OCI-LY1 (cell line): ENCODE data around the gene C9.

Experiments used
- H2AFZ ChIP-seq: fragments of 200-600 bp; sonication (generic), shearing (Covaris generic); 2 replicates; pipeline ENCODE4 v1.6.0; 2014; ENCODE audit warnings: antibody characterized with exemption, mild to moderate bottlenecking, low read length
- H3F3A ChIP-seq: fragments of 200-600 bp; sonication (generic), shearing (Covaris generic); 2 replicates; pipeline ENCODE4 v1.6.0; 2014; ENCODE audit warnings: mild to moderate bottlenecking, antibody characterized with exemption, low read length, moderate library complexity; ENCODE audit not compliant: insufficient read depth
- H3K27ac ChIP-seq: fragments of 200-600 bp; sonication (generic); 2 replicates; pipeline ENCODE4 v1.5.1; 2014; ENCODE audit warnings: low read length, mixed run types, mild to moderate bottlenecking, low read depth; ENCODE audit not compliant: poor library complexity, severe bottlenecking
- H3K27me3 ChIP-seq: fragments of 200-600 bp; sonication (generic); 2 replicates; pipeline ENCODE4 v1.6.0; 2014; ENCODE audit warnings: antibody characterized with exemption, mild to moderate bottlenecking, low read length, moderate library complexity; ENCODE audit not compliant: insufficient read depth
- H3K36me3 ChIP-seq: fragments of 200-600 bp; sonication (generic); 2 replicates; pipeline ENCODE4 v1.6.1; 2014; ENCODE audit warnings: mild to moderate bottlenecking, antibody characterized with exemption, low read length, moderate library complexity, mixed read lengths; ENCODE audit not compliant: insufficient read depth
- H3K4me1 ChIP-seq: fragments of 200-600 bp; sonication (generic); 2 replicates; pipeline ENCODE4 v1.5.1; 2014; ENCODE audit warnings: mild to moderate bottlenecking, low read length, moderate library complexity; ENCODE audit not compliant: insufficient read depth, severe bottlenecking
- H3K4me2 ChIP-seq: fragments of 200-600 bp; sonication (generic), shearing (Covaris generic); 2 replicates; pipeline ENCODE4 v1.6.1; 2014; ENCODE audit warnings: low read length
- H3K4me3 ChIP-seq: fragments of 200-600 bp; sonication (generic); 2 replicates; pipeline ENCODE4 v1.5.1; 2014; ENCODE audit warnings: low read length, low read depth, mild to moderate bottlenecking, mixed read lengths; ENCODE audit not compliant: poor library complexity, severe bottlenecking
- H3K79me2 ChIP-seq: fragments of 200-600 bp; shearing (Covaris generic); 2 replicates; pipeline ENCODE4 v1.6.1; 2016; ENCODE audit warnings: mixed run types, low read length, mixed read lengths; ENCODE audit not compliant: insufficient read depth
- H3K9ac ChIP-seq: fragments of 200-600 bp; sonication (generic), shearing (Covaris generic); 2 replicates; pipeline ENCODE4 v1.6.1; 2014; ENCODE audit warnings: mild to moderate bottlenecking, low read length, mixed read lengths
- H3K9me2 ChIP-seq: fragments of 200-600 bp; sonication (generic), shearing (Covaris generic); 2 replicates; pipeline ENCODE4 v1.6.1; 2014; ENCODE audit warnings: low read depth, mild to moderate bottlenecking, low read length, mixed read lengths
- H3K9me3 ChIP-seq: fragments of 200-600 bp; shearing (Covaris generic); 2 replicates; pipeline ENCODE4 v1.6.1; 2014; ENCODE audit warnings: low read length, mixed read lengths
- H4K20me1 ChIP-seq: fragments of 200-600 bp; sonication (generic), shearing (Covaris generic); 2 replicates; pipeline ENCODE4 v1.6.0; 2016; ENCODE audit warnings: mild to moderate bottlenecking, low read length; ENCODE audit not compliant: insufficient read depth
- CTCF ChIP-seq: fragments of 200-600 bp; sonication (generic), shearing (Covaris generic); IDR thresholded peaks from 2 replicates; pipeline ENCODE4 v1.5.1; 2017; ENCODE audit warnings: mild to moderate bottlenecking, antibody characterized with exemption, low read length, moderate library complexity, mixed read lengths
- EZH2 ChIP-seq: fragments of 200-600 bp; sonication (generic), shearing (Covaris generic); IDR thresholded peaks from 2 replicates; pipeline ENCODE4 v1.8.0; 2017; ENCODE audit warnings: borderline replicate concordance, mixed run types, mild to moderate bottlenecking, antibody characterized with exemption, low read length, moderate library complexity, mixed read lengths

C9 gene

GRCh38 chr5:39301406-39301805 lies 62.9 kb downstream of the C9 start:
- Histone ChIP-seq H3K9me2 (no peaks in the 10 kb centered on the region), H3K27ac (no peak overlapping the region), H2AFZ (no peak overlapping the region), H3K9me3 (peaks cover 4% of the 10 kb centered on the region; the same call in 1 of the 2 replicates), H3F3A (no peaks in the 10 kb centered on the region), H3K4me3 (no peak overlapping the region), H3K4me1 (no peaks in the 10 kb centered on the region), H3K27me3 (no peaks in the 10 kb centered on the region), H3K36me3 (no peaks in the 10 kb centered on the region), H4K20me1 (no peaks in the 10 kb centered on the region), H3K79me2 (no peaks in the 10 kb centered on the region), H3K4me2 (no peak overlapping the region), H3K9ac (no peak overlapping the region)
- no peak for TF ChIP-seq EZH2
- TF ChIP-seq CTCF: no peak

GRCh38 chr5:39299962-39300361 lies 64.3 kb downstream of the C9 start:
- TF ChIP-seq CTCF (no peak), EZH2 (no peak)
- Histone ChIP-seq H3K79me2 (no peaks in the 10 kb centered on the region), H3K9me3 (peaks cover 4% of the 10 kb centered on the region; the same call in 1 of the 2 replicates), H3K9me2 (no peaks in the 10 kb centered on the region), H4K20me1 (no peaks in the 10 kb centered on the region), H3K4me2 (no peak overlapping the region), H3K4me3 (no peak overlapping the region), H3K4me1 (no peaks in the 10 kb centered on the region), H2AFZ (no peak overlapping the region), H3K9ac (no peak overlapping the region), H3K27me3 (no peaks in the 10 kb centered on the region), H3F3A (no peaks in the 10 kb centered on the region), H3K36me3 (no peaks in the 10 kb centered on the region), H3K27ac (no peak overlapping the region)

- no peaks in the 10 kb centered on the region for H3F3A ChIP-seq
- TF ChIP-seq CTCF: no peak
- TF ChIP-seq EZH2: no peak
- H4K20me1 ChIP-seq: no peaks in the 10 kb centered on the region
- no peak overlapping the region for H3K4me2 ChIP-seq
- no peak overlapping the region for H2AFZ ChIP-seq
- H3K27me3 ChIP-seq: no peaks in the 10 kb centered on the region
- H3K9me3 ChIP-seq: peaks cover 4% of the 10 kb centered on the region; the same call in 1 of the 2 replicates
- no peak overlapping the region for H3K9ac ChIP-seq
- H3K9me2 ChIP-seq: no peaks in the 10 kb centered on the region
- no peaks in the 10 kb centered on the region for H3K4me1 ChIP-seq
- no peaks in the 10 kb centered on the region for H3K79me2 ChIP-seq
- no peak overlapping the region for H3K27ac ChIP-seq
- no peaks in the 10 kb centered on the region for H3K36me3 ChIP-seq
- H3K4me3 ChIP-seq: no peak overlapping the region
These were observed 69.6 kb downstream of the C9 start for GRCh38 chr5:39294736-39295135.
